ENCODE results near the gene ALDH16A1. TPM values are rescaled to one million over a fixed set of nuclear protein-coding genes. Genes with fewer than 3 reads are reported as not detected.

Gene ALDH16A1
- total RNA-seq, 4 donors from 2014 or later: 8.0 to 12.6 (median 9.9) TPM

DNA sequence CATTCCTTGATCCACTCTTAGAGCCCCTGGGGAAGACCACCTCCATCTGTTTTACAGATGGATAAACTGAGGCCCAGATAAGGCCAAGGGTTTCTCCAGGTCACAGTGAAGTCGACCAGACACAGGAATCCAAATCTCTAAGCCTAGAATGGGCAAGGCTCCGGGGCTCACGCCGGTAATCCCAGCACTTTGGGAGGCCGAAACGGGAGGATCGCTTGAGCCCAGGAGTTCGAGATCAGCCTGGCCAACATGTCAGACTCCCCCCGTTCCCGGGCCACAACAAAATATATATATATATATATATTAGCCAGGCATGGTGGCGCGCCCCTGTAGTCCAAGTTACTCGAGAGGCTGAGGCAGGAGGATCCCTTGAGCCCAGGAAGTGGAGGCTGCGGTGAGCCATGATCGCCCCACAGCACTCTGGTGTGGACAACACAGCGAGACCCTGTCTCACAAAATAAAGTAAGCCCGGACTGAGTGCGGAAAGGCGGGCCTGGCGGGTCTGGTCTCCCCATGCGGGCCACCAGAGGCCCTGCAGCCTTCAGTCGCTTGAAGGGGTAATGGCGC is 33.8 kb downstream of the ALDH16A1 start:
- H3K9me3 ChIP-seq: no peaks in the 10 kb centered on the region
- TF ChIP-seq, protein P1, sequence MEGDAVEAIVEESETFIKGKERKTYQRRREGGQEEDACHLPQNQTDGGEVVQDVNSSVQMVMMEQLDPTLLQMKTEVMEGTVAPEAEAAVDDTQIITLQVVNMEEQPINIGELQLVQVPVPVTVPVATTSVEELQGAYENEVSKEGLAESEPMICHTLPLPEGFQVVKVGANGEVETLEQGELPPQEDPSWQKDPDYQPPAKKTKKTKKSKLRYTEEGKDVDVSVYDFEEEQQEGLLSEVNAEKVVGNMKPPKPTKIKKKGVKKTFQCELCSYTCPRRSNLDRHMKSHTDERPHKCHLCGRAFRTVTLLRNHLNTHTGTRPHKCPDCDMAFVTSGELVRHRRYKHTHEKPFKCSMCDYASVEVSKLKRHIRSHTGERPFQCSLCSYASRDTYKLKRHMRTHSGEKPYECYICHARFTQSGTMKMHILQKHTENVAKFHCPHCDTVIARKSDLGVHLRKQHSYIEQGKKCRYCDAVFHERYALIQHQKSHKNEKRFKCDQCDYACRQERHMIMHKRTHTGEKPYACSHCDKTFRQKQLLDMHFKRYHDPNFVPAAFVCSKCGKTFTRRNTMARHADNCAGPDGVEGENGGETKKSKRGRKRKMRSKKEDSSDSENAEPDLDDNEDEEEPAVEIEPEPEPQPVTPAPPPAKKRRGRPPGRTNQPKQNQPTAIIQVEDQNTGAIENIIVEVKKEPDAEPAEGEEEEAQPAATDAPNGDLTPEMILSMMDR (IDR thresholded peaks at IDR 0.05 in 4 of 5, conservative IDR thresholded peaks at IDR 0.05 in 1 of 5): no peak
- TF ChIP-seq POLR2A (IDR thresholded peaks at IDR 0.05): no peak
- no peak for ATAC-seq
- peak overlapping the region; percentile 82 to 98 (median 90) for H3K27ac ChIP-seq
- no peak for DNase-seq
- in situ Hi-C loops (cut with MboI; ENCODE audit: low sequenced_read_pairs in 4 of 4): no loop called here
- H3K36me3 ChIP-seq: peaks cover 0 to 24% of the 10 kb centered on the region in 2 donors
- no peaks in the 10 kb centered on the region for H3K27me3 ChIP-seq
- intact Hi-C loops (cut with DNase I; ENCODE audit: low total_unique reads): loop anchor here (1.0 kb wide), 2 partner anchors 10 to 33 kb away; partner anchors contain the start of genes ALDH16A1 and RPS11
- H3K4me1 ChIP-seq: peaks cover 21 to 29% of the 10 kb centered on the region in 2 donors
- H3K4me3 ChIP-seq: peak overlapping the region; percentile 42 to 96 (median 52)

DNA sequence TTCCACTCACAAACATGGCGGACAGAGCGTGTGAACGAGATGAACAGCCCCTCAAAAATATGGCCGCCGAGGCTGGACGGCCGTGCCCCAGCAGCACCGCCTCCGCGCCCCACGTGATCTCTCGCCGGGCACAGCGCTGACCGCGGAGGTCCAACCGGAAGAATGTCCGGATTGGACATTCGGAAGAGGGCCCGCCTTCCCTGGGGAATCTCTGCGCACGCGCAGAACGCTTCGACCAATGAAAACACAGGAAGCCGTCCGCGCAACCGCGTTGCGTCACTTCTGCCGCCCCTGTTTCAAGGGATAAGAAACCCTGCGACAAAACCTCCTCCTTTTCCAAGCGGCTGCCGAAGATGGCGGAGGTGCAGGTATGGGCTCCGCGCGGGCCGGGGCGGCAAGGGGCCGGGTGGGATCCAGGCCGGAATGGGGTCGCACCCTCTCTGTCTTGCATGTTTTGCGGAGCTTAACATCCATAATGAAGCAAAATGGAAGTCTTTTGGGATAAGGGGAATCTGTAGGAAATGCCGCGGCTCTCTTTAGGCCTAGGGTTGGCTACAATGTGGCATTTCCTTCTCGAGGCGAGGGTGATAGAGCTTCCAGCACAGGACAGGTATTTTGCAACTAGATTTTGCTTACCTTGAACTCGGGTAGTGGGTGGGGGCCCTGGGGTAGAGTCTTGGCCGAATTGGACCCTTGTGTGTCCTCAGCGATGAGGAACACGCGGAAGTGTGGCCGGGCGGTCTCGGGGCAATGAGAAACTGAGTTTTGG is 34.4 kb downstream of the ALDH16A1 start, which contains the start of gene RPL13A:
Gene RPL13A (plus strand): TSS at position 332 of the 769 bp plus-strand sequence. CDS start 22 bp downstream, at position 354.
- Histone ChIP-seq H3K36me3 (peaks cover 0 to 31% of the 10 kb centered on the region in 2 donors), H3K27me3 (no peaks in the 10 kb centered on the region), H3K4me3 (peak within 1 kb of the TSS; percentile 83 to 96 (median 90)), H3K9me3 (no peaks in the 10 kb centered on the region), H3K4me1 (peaks cover 21 to 29% of the 10 kb centered on the region in 2 donors), H3K27ac (peak within 1 kb of the TSS; percentile 88 to 98 (median 94))
- ATAC-seq (peak; percentile 95 to 97), DNase-seq (peak; percentile 99 to 100)
- intact Hi-C loops (cut with DNase I; ENCODE audit: low total_unique reads): loop anchor here (1.0 kb wide), 2 partner anchors 9 to 34 kb away; partner anchors contain the start of genes ALDH16A1 and RPS11
- TF ChIP-seq POLR2A (IDR thresholded peaks at IDR 0.05): peak; percentile 99
- TF ChIP-seq, protein P1 (IDR thresholded peaks at IDR 0.05 in 4 of 5, conservative IDR thresholded peaks at IDR 0.05 in 1 of 5): no peak
- in situ Hi-C loops (cut with MboI; ENCODE audit: low sequenced_read_pairs in 4 of 4): no loop called here

DNA sequence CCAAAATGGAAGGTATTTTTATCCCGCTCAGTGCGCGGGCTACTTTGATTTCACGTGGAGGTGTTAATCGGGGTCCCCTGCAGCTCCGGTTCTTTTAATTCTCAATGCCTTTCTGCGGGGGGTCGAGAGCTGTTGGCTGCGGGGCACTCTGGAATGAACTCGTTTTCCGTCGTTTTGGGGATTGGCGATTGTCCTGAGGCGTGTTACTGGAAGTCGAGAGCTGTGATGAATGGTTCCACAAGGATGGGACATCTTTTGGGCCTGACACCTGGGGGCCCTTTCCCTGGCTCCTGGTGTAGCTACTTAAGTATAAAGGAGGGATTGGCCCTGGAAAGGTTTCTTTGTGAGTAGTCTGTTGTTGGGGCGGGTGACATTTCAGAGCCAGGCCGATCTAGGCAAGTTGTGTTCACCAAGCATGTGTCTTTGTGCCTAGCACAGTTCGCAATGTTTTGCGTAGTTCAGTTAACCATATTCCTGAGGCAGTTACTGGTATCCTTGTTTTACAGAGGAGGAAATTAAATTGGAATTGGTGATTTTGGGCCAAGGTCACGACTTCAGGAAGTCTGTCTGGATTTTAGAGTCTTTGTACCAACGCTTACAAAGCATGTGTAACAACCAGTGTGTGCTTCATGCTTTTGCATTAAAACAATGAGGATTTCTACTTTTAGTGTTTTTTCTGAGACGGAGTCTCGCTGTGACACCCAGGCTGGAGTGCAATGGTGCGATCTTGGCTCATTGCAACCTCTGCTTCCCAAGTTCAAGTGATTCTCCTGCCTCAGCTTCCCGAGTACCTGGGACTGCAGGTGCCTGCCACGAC is 35.2 kb downstream of the ALDH16A1 start:
- Histone ChIP-seq H3K27ac (peak overlapping the region; percentile 87 to 98 (median 94)), H3K36me3 (peaks cover 0 to 38% of the 10 kb centered on the region in 2 donors), H3K27me3 (no peaks in the 10 kb centered on the region), H3K4me1 (peaks cover 21 to 29% of the 10 kb centered on the region in 2 donors), H3K4me3 (peak overlapping the region; percentile 83 to 96 (median 90)), H3K9me3 (no peaks in the 10 kb centered on the region)
- DNase-seq (no peak), ATAC-seq (no peak)
- in situ Hi-C loops (cut with MboI; ENCODE audit: low sequenced_read_pairs in 4 of 4) (no loop called here), intact Hi-C loops (cut with DNase I; ENCODE audit: low total_unique reads) (no loop called here)
- TF ChIP-seq, protein P1 (IDR thresholded peaks at IDR 0.05 in 4 of 5, conservative IDR thresholded peaks at IDR 0.05 in 1 of 5): no peak
- TF ChIP-seq POLR2A (IDR thresholded peaks at IDR 0.05): no peak

DNA sequence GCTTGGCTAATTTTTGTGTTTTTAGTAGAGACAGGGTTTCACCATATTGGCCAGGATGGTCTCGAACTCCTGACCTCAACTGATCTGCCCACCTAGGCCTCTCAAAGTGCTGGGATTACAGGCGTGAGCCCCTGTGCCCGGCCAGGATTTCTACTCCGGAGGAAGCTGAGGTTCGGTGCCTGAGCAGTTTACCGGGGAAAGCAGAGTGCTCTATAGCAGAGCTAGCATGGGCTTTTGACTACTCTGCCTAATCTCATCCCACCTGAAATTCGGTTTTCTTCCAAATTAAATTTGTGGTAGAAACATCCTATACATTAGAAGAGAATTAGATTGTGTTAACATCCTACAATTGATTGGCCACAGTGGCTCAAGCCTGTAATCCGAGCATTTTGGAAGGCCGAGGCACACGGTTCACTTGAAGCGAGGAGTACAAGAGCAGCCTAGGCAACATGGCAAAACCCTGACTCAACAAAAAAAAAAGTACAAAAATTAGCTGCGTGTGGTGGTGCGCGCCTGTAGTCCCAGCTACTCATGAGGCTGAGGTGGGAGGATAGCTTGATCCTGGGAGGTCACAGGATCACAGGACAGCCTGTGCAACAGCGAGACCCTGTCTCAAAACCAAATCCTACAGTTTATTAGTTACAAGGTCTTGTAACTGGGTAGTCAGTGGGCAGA is 36.0 kb downstream of the ALDH16A1 start:
- no peak for DNase-seq
- H3K27ac ChIP-seq: peak overlapping the region; percentile 87 to 98 (median 94)
- in situ Hi-C loops (cut with MboI; ENCODE audit: low sequenced_read_pairs in 4 of 4) (no loop called here), intact Hi-C loops (cut with DNase I; ENCODE audit: low total_unique reads) (no loop called here)
- peaks cover 21 to 29% of the 10 kb centered on the region in 2 donors for H3K4me1 ChIP-seq
- no peak for TF ChIP-seq POLR2A (IDR thresholded peaks at IDR 0.05)
- TF ChIP-seq, protein P1 (IDR thresholded peaks at IDR 0.05 in 4 of 5, conservative IDR thresholded peaks at IDR 0.05 in 1 of 5): no peak
- peaks cover 0 to 38% of the 10 kb centered on the region in 2 donors for H3K36me3 ChIP-seq
- ATAC-seq: no peak
- H3K9me3 ChIP-seq: no peaks in the 10 kb centered on the region
- peak overlapping the region; percentile 83 to 96 (median 90) for H3K4me3 ChIP-seq
- H3K27me3 ChIP-seq: no peaks in the 10 kb centered on the region

All from gastrocnemius medialis (tissue), 4 donors.